Duodenal mucosa (tissue), 2 donors: ENCODE results near the gene FXYD7.

ENCODE experiments used
- H3K27ac ChIP-seq: one replicate; pipeline ENCODE4 v1.7.0; 2013; ENCODE audit warnings: low read depth, low read length
- H3K27me3 ChIP-seq, 2 donors: one replicate each; pipeline ENCODE4 v1.7.0; 2013; ENCODE audit warnings: low read length in 2 of 2, control low read depth in 1 of 2; ENCODE audit not compliant: insufficient read depth in 2 of 2, control insufficient read depth in 1 of 2
- H3K36me3 ChIP-seq, 2 donors: one replicate each; pipeline ENCODE4 v1.7.0; 2013; ENCODE audit warnings: low read length in 2 of 2, control low read depth in 1 of 2; ENCODE audit not compliant: insufficient read depth in 2 of 2, control insufficient read depth in 1 of 2
- H3K4me1 ChIP-seq, 2 donors: one replicate each; pipeline ENCODE4 v1.7.0; 2013; ENCODE audit warnings: low read length in 2 of 2, control low read depth in 1 of 2; ENCODE audit not compliant: insufficient read depth in 2 of 2, control insufficient read depth in 1 of 2
- H3K4me3 ChIP-seq, 2 donors: one replicate each; pipeline ENCODE4 v1.7.0; 2013; ENCODE audit warnings: low read length in 2 of 2, low read depth in 1 of 2
- H3K9ac ChIP-seq, 2 donors: one replicate each; pipeline ENCODE4 v1.7.0; 2013; ENCODE audit warnings: low read length in 2 of 2, low read depth in 1 of 2
- H3K9me3 ChIP-seq, 2 donors: one replicate each; pipeline ENCODE4 v1.7.0; 2013; ENCODE audit warnings: low read length in 2 of 2, control low read depth in 1 of 2; ENCODE audit not compliant: control insufficient read depth in 1 of 2

The FXYD7 gene

GRCh38 chr19:35202722-35203688 is 60.0 kb downstream of the FXYD7 start:
- Histone ChIP-seq H3K9me3 (no peaks in the 10 kb centered on the region), H3K36me3 (no peaks in the 10 kb centered on the region), H3K9ac (no peak overlapping the region), H3K27me3 (no peaks in the 10 kb centered on the region), H3K4me3 (no peak overlapping the region), H3K4me1 (peaks cover 16 to 20% of the 10 kb centered on the region in 2 donors), H3K27ac (no peak overlapping the region)
